ENCODE measurements around the gene DCDC2B. TPM values are rescaled to one million over a fixed set of nuclear protein-coding genes. Genes with fewer than 3 reads are reported as not detected.
"Not testable (repeated sequence)": the region's sequence is repeated elsewhere in the genome, so short reads cannot be mapped to it uniquely, and the experiment has no call there.

DCDC2B gene
- total RNA-seq, 1 donor from 2014 or later = not detected

- DNase-seq (ENCODE audit: low spot score) = no peak
Observed at GRCh38 chr1:32256473-32257226, 47.8 kb downstream of the DCDC2B start.

- no peak for DNase-seq (ENCODE audit: low spot score)
Observed at GRCh38 chr1:32257227-32257508, 48.3 kb downstream of the DCDC2B start.

- DNase-seq (ENCODE audit: low spot score) = not testable (repeated sequence)
Observed at GRCh38 chr1:32263236-32263593, 54.3 kb downstream of the DCDC2B start.

- no peak for DNase-seq (ENCODE audit: low spot score)
Observed at GRCh38 chr1:32263744-32264143, 54.9 kb downstream of the DCDC2B start.

Other genes with a start within 250 kb of the DCDC2B start
- gene KHDRBS1, start 195.2 kb upstream of the DCDC2B start, total RNA-seq = 139 TPM
- 21.9 TPM for gene TMEM39B, start 136.2 kb upstream of the DCDC2B start, total RNA-seq
- gene KPNA6, start 101.0 kb upstream of the DCDC2B start, total RNA-seq = 63.5 TPM
- gene TXLNA, start 29.4 kb upstream of the DCDC2B start, total RNA-seq = 59.6 TPM
- 2.1 TPM for gene CCDC28B, start 8.5 kb upstream of the DCDC2B start, total RNA-seq
- 2.5 TPM for gene IQCC, start 3.4 kb upstream of the DCDC2B start, total RNA-seq
- 45.9 TPM for gene TMEM234, start 13.3 kb downstream of the DCDC2B start, total RNA-seq
- 171 TPM for gene EIF3I, start 13.3 kb downstream of the DCDC2B start, total RNA-seq
- gene FAM167B, start 38.1 kb downstream of the DCDC2B start, total RNA-seq = 8.3 TPM
- gene LCK, start 42.2 kb downstream of the DCDC2B start, total RNA-seq = 3.8 TPM
- gene HDAC1, start 83.0 kb downstream of the DCDC2B start, total RNA-seq = 113 TPM
- gene MARCKSL1, start 127.1 kb downstream of the DCDC2B start, total RNA-seq = 117 TPM
- gene FAM229A, start 153.4 kb downstream of the DCDC2B start, total RNA-seq = 5.5 TPM
- 4.2 TPM for gene TSSK3, start 153.4 kb downstream of the DCDC2B start, total RNA-seq
- gene BSDC1, start 185.4 kb downstream of the DCDC2B start, total RNA-seq = 59.6 TPM